ENCODE results near the gene CHAT. TPM values are rescaled to one million over a fixed set of nuclear protein-coding genes. Genes with fewer than 3 reads are reported as not detected.

CHAT gene
- total and polyA plus RNA-seq, 12 donors, result not detected

DNA sequence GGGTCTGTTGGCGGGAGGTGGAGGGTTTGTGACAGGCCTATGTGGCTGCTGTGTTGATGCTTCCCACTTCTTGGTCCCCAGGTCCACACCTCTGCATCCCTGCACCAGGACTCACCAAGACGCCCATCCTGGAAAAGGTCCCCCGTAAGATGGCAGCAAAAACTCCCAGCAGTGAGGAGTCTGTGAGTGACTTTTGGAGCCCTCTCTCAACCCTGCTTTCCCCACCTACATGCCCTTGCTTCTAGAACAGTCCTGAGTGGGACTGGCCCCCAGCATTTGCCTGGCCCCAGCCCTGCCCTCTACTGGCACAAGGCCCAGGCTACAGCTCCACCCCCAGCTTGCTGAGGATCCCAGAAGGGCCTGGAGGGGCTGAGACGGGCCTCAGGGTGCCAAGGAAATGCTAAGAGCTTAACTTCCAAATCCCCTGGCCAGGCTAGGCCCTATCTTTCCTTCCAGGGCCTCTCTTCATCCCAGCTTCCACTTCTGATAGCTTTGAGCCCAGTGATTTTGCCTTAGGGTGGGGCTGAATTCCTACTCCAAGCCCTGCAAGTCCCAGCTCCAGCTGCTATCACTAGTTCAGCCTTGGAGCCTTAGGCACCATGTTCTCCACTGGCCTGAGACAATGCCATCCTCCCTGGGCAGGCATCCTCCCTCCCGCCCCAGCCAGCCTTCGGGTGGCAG, 2.7 kb downstream of the CHAT start:
- H3K36me3 ChIP-seq, result no peaks in the 10 kb centered on the region
- intact Hi-C loops (cut with DNase I), result no loop called here
- DNase-seq, result no peak
- H3K27me3 ChIP-seq, result peaks cover 39 to 94% (median 90%) of the 10 kb centered on the region in 7 donors
- 71 to 74% methylated on average over 6 of the region's 6 CpGs for WGBS, 2 donors
- no peak overlapping the region for H3K27ac ChIP-seq
- no peak for ATAC-seq
- no peak overlapping the region for H3K4me3 ChIP-seq
- no peak for TF ChIP-seq CTCF (IDR thresholded peaks at IDR 0.05)
- peaks cover 0 to 8% (median 0%) of the 10 kb centered on the region in 9 donors for H3K4me1 ChIP-seq
- H3K9me3 ChIP-seq, result no peaks in the 10 kb centered on the region

- no peaks in the 10 kb centered on the region for H3K9me3 ChIP-seq
- DNase-seq, result no peak
- no peak for ATAC-seq
- H3K27me3 ChIP-seq, result peaks cover 31 to 86% (median 81%) of the 10 kb centered on the region in 7 donors
- no peak for TF ChIP-seq CTCF (IDR thresholded peaks at IDR 0.05)
- intact Hi-C loops (cut with DNase I), result no loop called here
- H3K4me3 ChIP-seq, result no peak overlapping the region
- H3K4me1 ChIP-seq, result peaks cover 0 to 4% (median 0%) of the 10 kb centered on the region in 9 donors
- H3K36me3 ChIP-seq, result no peaks in the 10 kb centered on the region
- H3K27ac ChIP-seq, result no peak overlapping the region
- 61 to 66% methylated on average over 7 of the region's 7 CpGs for WGBS, 2 donors
Measured at GRCh38 chr10:49617121-49618020, 3.5 kb downstream of the CHAT start.

GRCh38 chr10:49618821-49619220, 5.0 kb downstream of the CHAT start:
- no peaks in the 10 kb centered on the region for H3K9me3 ChIP-seq
- H3K4me1 ChIP-seq, result no peaks in the 10 kb centered on the region
- no peak for DNase-seq
- no peak for TF ChIP-seq CTCF (IDR thresholded peaks at IDR 0.05)
- no peak overlapping the region for H3K4me3 ChIP-seq
- H3K36me3 ChIP-seq, result no peaks in the 10 kb centered on the region
- ATAC-seq, result no peak
- no peak overlapping the region for H3K27ac ChIP-seq
- intact Hi-C loops (cut with DNase I), result no loop called here
- peaks cover 22 to 78% (median 67%) of the 10 kb centered on the region in 7 donors for H3K27me3 ChIP-seq
- WGBS, 2 donors, result 73 to 76% methylated on average over 2 of the region's 2 CpGs

- ATAC-seq (no peak), DNase-seq (no peak)
- WGBS, 2 donors, result 54 to 61% methylated on average over 10 of the region's 10 CpGs
- Histone ChIP-seq H3K27ac (no peak overlapping the region), H3K36me3 (no peaks in the 10 kb centered on the region), H3K4me3 (no peak overlapping the region), H3K4me1 (no peaks in the 10 kb centered on the region), H3K27me3 (peaks cover 22 to 70% (median 59%) of the 10 kb centered on the region in 7 donors), H3K9me3 (no peaks in the 10 kb centered on the region)
- intact Hi-C loops (cut with DNase I), result no loop called here
- no peak for TF ChIP-seq CTCF (IDR thresholded peaks at IDR 0.05)
Measured at GRCh38 chr10:49619613-49620012, 5.8 kb downstream of the CHAT start.
